ENCODE data around the gene MNAT1.

Gene MNAT1

GRCh38 chr14:60968099-60968498, 233.5 kb downstream of the MNAT1 start:
- DNase-seq (ENCODE audit: low read depth in 2 of 2): no peak

GRCh38 chr14:60968671-60969070, 234.1 kb downstream of the MNAT1 start:
- no peak for DNase-seq (ENCODE audit: low read depth in 2 of 2)

- DNase-seq (ENCODE audit: low read depth in 2 of 2): no peak
Measured at GRCh38 chr14:60970146-60970545, 235.6 kb downstream of the MNAT1 start.

- no peak for DNase-seq (ENCODE audit: low read depth in 2 of 2)
Measured at GRCh38 chr14:60971271-60971670, 236.7 kb downstream of the MNAT1 start.

- DNase-seq (ENCODE audit: low read depth in 2 of 2): no peak
Measured at GRCh38 chr14:60972295-60972694, 237.7 kb downstream of the MNAT1 start.

GRCh38 chr14:60973070-60973469, 238.5 kb downstream of the MNAT1 start:
- no peak for DNase-seq (ENCODE audit: low read depth in 2 of 2)

- no peak for DNase-seq (ENCODE audit: low read depth in 2 of 2)
Measured at GRCh38 chr14:60974090-60974651, 239.6 kb downstream of the MNAT1 start.

- DNase-seq (ENCODE audit: low read depth in 2 of 2): no peak
Measured at GRCh38 chr14:60975551-60975950, 241.0 kb downstream of the MNAT1 start.

GRCh38 chr14:60977847-60978246, 243.3 kb downstream of the MNAT1 start:
- DNase-seq (ENCODE audit: low read depth in 2 of 2): no peak

- DNase-seq (ENCODE audit: low read depth in 2 of 2): peak; percentile 80 to 84
Measured at GRCh38 chr14:60980811-60981632, 246.5 kb downstream of the MNAT1 start, which contains the start of the genes SLC38A6 and TRMT5. Gene SLC38A6, plus strand, starts transcription at chr14:60981245. Its CDS starts 33 bp downstream, at chr14:60981278. Gene TRMT5, minus strand, starts transcription at chr14:60981079. Its CDS starts 106 bp downstream, at chr14:60980973.

- DNase-seq (ENCODE audit: low read depth in 2 of 2): no peak
Measured at GRCh38 chr14:60981633-60982455, 247.3 kb downstream of the MNAT1 start.

GRCh38 chr14:60984196-60984595, 249.6 kb downstream of the MNAT1 start:
- no peak for DNase-seq (ENCODE audit: low read depth in 2 of 2)

- no peak for DNase-seq (ENCODE audit: low read depth in 2 of 2)
Measured at GRCh38 chr14:60986500-60986899, 251.9 kb downstream of the MNAT1 start.

- DNase-seq (ENCODE audit: low read depth in 2 of 2): no peak
Measured at GRCh38 chr14:60989599-60989998, 255.0 kb downstream of the MNAT1 start.

- no peak for DNase-seq (ENCODE audit: low read depth in 2 of 2)
Measured at GRCh38 chr14:60998617-60999016, 264.1 kb downstream of the MNAT1 start.

GRCh38 chr14:60999536-60999935, 265.0 kb downstream of the MNAT1 start:
- no peak for DNase-seq (ENCODE audit: low read depth in 2 of 2)

GRCh38 chr14:61003571-61003970, 269.0 kb downstream of the MNAT1 start:
- no peak for DNase-seq (ENCODE audit: low read depth in 2 of 2)

GRCh38 chr14:61019537-61019936, 285.0 kb downstream of the MNAT1 start:
- DNase-seq (ENCODE audit: low read depth in 2 of 2): no peak
